NT2/D1 (cell line): Measurements from ENCODE around the gene ZCCHC14.

Experiments used
- SUZ12 ChIP-seq: IDR thresholded peaks from 2 replicates; pipeline ENCODE4 v1.6.1; 2011; ENCODE audit not compliant: insufficient read length, insufficient read depth; ENCODE audit errors: extremely low read depth
- YY1 ChIP-seq: IDR thresholded peaks from 2 replicates; pipeline ENCODE4 v1.6.1; 2011; ENCODE audit not compliant: insufficient read length, insufficient read depth
- ZNF274 ChIP-seq: IDR thresholded peaks from 2 replicates; pipeline ENCODE4 v1.6.1; 2011; ENCODE audit warnings: mild to moderate bottlenecking, low read depth, low read length

DNA sequence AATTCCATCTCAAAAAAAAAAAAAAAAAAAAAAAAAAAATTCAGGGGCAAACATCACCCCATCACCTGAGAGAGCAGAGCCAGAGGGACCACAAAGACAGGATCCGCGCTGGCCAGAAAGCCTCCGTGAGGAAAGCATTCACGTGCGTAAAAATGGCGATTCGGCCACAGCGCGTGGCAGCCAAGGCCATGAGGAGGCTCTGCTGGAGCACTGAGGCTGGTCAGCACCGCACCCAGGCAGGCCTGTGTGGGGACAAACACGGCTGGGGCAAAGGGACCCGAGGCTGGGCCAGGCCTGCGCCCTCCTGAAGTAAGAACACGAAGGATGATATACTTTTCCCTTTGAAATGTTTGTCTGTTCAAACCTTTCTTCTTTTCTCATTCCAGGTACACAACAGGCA, 55.5 kb downstream of the ZCCHC14 start:
- TF ChIP-seq YY1 (no peak), SUZ12 (no peak), ZNF274 (no peak)
